Measurements from ENCODE around the gene HMSD.

GRCh38 chr18:64009305-64009704 is 60.2 kb downstream of the HMSD start:
- TF ChIP-seq CTCF (conservative IDR thresholded peaks at IDR 0.05; ENCODE audit: low read depth, low read length) (no peak), EZH2 (IDR thresholded peaks at IDR 0.05; ENCODE audit: borderline replicate concordance, low read depth, low read length, poor library complexity, severe bottlenecking) (no peak)
